IMR-90 (cell line): ENCODE measurements around the gene DIP2A. TPM values are rescaled to one million over a fixed set of nuclear protein-coding genes. Genes with fewer than 3 reads are reported as not detected.

Experiments
- ATAC-seq: fragments of 200-7000 bp; cut with Tn5 transposase; 2 replicates; pipeline ENCODE4 v1.9.1; 2020; ENCODE audit warnings: low read depth, mild to moderate bottlenecking, moderate library complexity
- BruUV-seq: library from RNA; stranded (reverse); fragments of 400-500 nt; replicated peaks from 2 replicates; lab custom pipeline; 2021; lab: Mats Ljungman, UMichigan
- CTCF ChIA-PET: fragments of 300-600 bp; formaldehyde crosslinking; extraction: SDS; loops from one replicate; lab custom pipeline; 2021; ENCODE audit warnings: antibody characterized with exemption; lab: Yijun Ruan, JAX
- POLR2A ChIA-PET: fragments of 300-600 bp; sonication (Branson Sonifier 250); formaldehyde crosslinking; loops from one replicate; lab custom pipeline; 2022; ENCODE audit warnings: antibody characterized with exemption; ENCODE audit not compliant: unreplicated experiment; lab: Charles Lee
- DNase-seq: peaks from one replicate; pipeline ENCODE4 v3.0.0; 2013
- H2AFZ ChIP-seq: replicated peaks from 2 replicates; pipeline ENCODE3; 2013; ENCODE audit warnings: low read length, mild to moderate bottlenecking; ENCODE audit not compliant: poor library complexity
- H2AK5ac ChIP-seq: 2 replicates; pipeline ENCODE4 v1.6.1; 2013; ENCODE audit warnings: low read depth, low read length, inconsistent platforms
- H2AK9ac ChIP-seq: replicated peaks from 2 replicates; pipeline ENCODE3; 2013; ENCODE audit warnings: mild to moderate bottlenecking, low read depth, low read length, moderate library complexity; ENCODE audit not compliant: poor library complexity
- H2BK120ac ChIP-seq: 2 replicates; pipeline ENCODE4 v1.6.1; 2013; ENCODE audit warnings: low read depth, low read length, inconsistent platforms
- H2BK15ac ChIP-seq: 3 replicates; pipeline ENCODE4 v1.6.1; 2013; ENCODE audit warnings: low read depth, low read length, inconsistent platforms
- H2BK20ac ChIP-seq: 2 replicates; pipeline ENCODE4 v1.6.1; 2013; ENCODE audit warnings: low read depth, mild to moderate bottlenecking, inconsistent platforms, low read length, moderate library complexity
- H2BK5ac ChIP-seq: 2 replicates; pipeline ENCODE4 v1.6.1; 2013; ENCODE audit warnings: mild to moderate bottlenecking, low read depth, low read length, inconsistent platforms; ENCODE audit not compliant: poor library complexity, severe bottlenecking
- H3K14ac ChIP-seq: replicated peaks from 2 replicates; pipeline ENCODE4 v1.6.1; 2013; ENCODE audit warnings: low read depth, low read length, inconsistent platforms
- H3K18ac ChIP-seq: 2 replicates; pipeline ENCODE4 v1.6.1; 2013; ENCODE audit warnings: low read depth, low read length, control low read depth
- H3K23ac ChIP-seq: 2 replicates; pipeline ENCODE4 v1.6.1; 2013; ENCODE audit warnings: low read depth, low read length, inconsistent platforms
- H3K27ac ChIP-seq: 2 replicates; pipeline ENCODE4 v1.5.1; 2013; ENCODE audit warnings: mild to moderate bottlenecking, control low read depth, low read length; ENCODE audit not compliant: insufficient read depth
- H3K27me3 ChIP-seq: 2 replicates; pipeline ENCODE4 v1.6.1; 2013; ENCODE audit warnings: low read length; ENCODE audit not compliant: control insufficient read depth, insufficient read depth
- H3K36me3 ChIP-seq: 2 replicates; pipeline ENCODE4 v1.6.1; 2013; ENCODE audit warnings: low read length, mixed read lengths; ENCODE audit not compliant: control insufficient read depth, insufficient read depth
- H3K4ac ChIP-seq: 2 replicates; pipeline ENCODE4 v1.6.1; 2013; ENCODE audit warnings: low read depth, low read length, inconsistent platforms
- H3K4me1 ChIP-seq: 2 replicates; pipeline ENCODE4 v1.6.1; 2013; ENCODE audit warnings: low read length, mixed read lengths; ENCODE audit not compliant: control insufficient read depth, insufficient read depth
- H3K4me2 ChIP-seq: 2 replicates; pipeline ENCODE4 v1.6.1; 2013; ENCODE audit warnings: low read depth, mild to moderate bottlenecking, control low read depth, low read length, moderate library complexity
- H3K4me3 ChIP-seq: 2 replicates; pipeline ENCODE4 v1.5.1; 2013; ENCODE audit warnings: low read depth, mild to moderate bottlenecking, control low read depth, low read length, moderate library complexity; ENCODE audit not compliant: insufficient read depth
- H3K56ac ChIP-seq: 2 replicates; pipeline ENCODE4 v1.6.1; 2013; ENCODE audit warnings: low read length, inconsistent platforms; ENCODE audit not compliant: insufficient read depth; ENCODE audit errors: extremely low read depth
- H3K79me1 ChIP-seq, 2 experiments: 2 replicates each; pipeline ENCODE4 v1.6.1; 2013; ENCODE audit warnings: low read length in 2 of 2, inconsistent platforms in 1 of 2, low read depth in 1 of 2
- H3K9ac ChIP-seq: 2 replicates; pipeline ENCODE4 v1.6.1; 2013; ENCODE audit warnings: low read depth, low read length, control low read depth
- H3K9me1 ChIP-seq: 2 replicates; pipeline ENCODE4 v1.6.1; 2013; ENCODE audit warnings: low read length, inconsistent platforms; ENCODE audit not compliant: insufficient read depth
- H3K9me3 ChIP-seq: 2 replicates; pipeline ENCODE4 v1.6.1; 2013; ENCODE audit warnings: low read length; ENCODE audit not compliant: control insufficient read depth, insufficient read depth
- H4K20me1 ChIP-seq: 2 replicates; pipeline ENCODE4 v1.6.1; 2013; ENCODE audit warnings: low read length, inconsistent platforms; ENCODE audit not compliant: insufficient read depth
- H4K5ac ChIP-seq: 2 replicates; pipeline ENCODE4 v1.6.1; 2013; ENCODE audit warnings: mild to moderate bottlenecking, low read depth, low read length, control low read depth
- H4K8ac ChIP-seq, 2 experiments: 2 replicates each; pipeline ENCODE4 v1.6.1; 2013; ENCODE audit warnings: low read depth in 2 of 2, low read length in 2 of 2, control low read depth in 1 of 2, inconsistent platforms in 1 of 2
- H4K91ac ChIP-seq: 2 replicates; pipeline ENCODE4 v1.6.1; 2013; ENCODE audit warnings: low read depth, low read length, inconsistent platforms; ENCODE audit not compliant: insufficient read depth
- BHLHE40 ChIP-seq: fragments of 150-350 bp; IDR thresholded peaks from 2 replicates; pipeline ENCODE4 v1.6.1; 2016; ENCODE audit warnings: mild to moderate bottlenecking, low read depth, low read length
- CEBPB ChIP-seq: IDR thresholded peaks from 2 replicates; pipeline ENCODE4 v1.6.1; 2012; ENCODE audit warnings: low read depth, low read length, improper control_type of control experiment
- CHD1 ChIP-seq: IDR thresholded peaks from 2 replicates; pipeline ENCODE4 v1.6.1; 2012; ENCODE audit warnings: low read depth, low read length, improper control_type of control experiment
- ELK1 ChIP-seq: fragments of 150-350 bp; IDR thresholded peaks from 2 replicates; pipeline ENCODE4 v1.6.1; 2016; ENCODE audit warnings: low read depth, mild to moderate bottlenecking, low read length, moderate library complexity, borderline replicate concordance
- MAZ ChIP-seq: IDR thresholded peaks from 2 replicates; pipeline ENCODE4 v1.6.1; 2012; ENCODE audit warnings: low read depth, mild to moderate bottlenecking, low read length, improper control_type of control experiment, moderate library complexity, borderline replicate concordance
- POLR2A ChIP-seq: IDR thresholded peaks from 2 replicates; pipeline ENCODE4 v1.6.1; 2012; ENCODE audit warnings: mild to moderate bottlenecking, low read depth, low read length
- RAD21 ChIP-seq: IDR thresholded peaks from 2 replicates; pipeline ENCODE4 v1.6.1; 2012; ENCODE audit warnings: low read length, improper control_type of control experiment
- RFX5 ChIP-seq: IDR thresholded peaks from 2 replicates; pipeline ENCODE4 v1.8.0; 2012; ENCODE audit warnings: low read depth, mild to moderate bottlenecking, low read length, moderate library complexity
- USF2 ChIP-seq: fragments of 150-350 bp; IDR thresholded peaks from 2 replicates; pipeline ENCODE4 v1.6.1; 2017; ENCODE audit warnings: mild to moderate bottlenecking, antibody characterized with exemption, low read length, low read depth
- WGBS, 2 experiments: methylation state at CpG; one replicate each; pipeline versions ENCODE4 v1.1.5 to v1.1.7; 2013; ENCODE audit warnings: missing lambda C conversion rate in 2 of 2; ENCODE audit not compliant: insufficient read length in 1 of 2; ENCODE audit errors: extremely low coverage in 2 of 2; 5-methylcytosine and 5-hydroxymethylcytosine counted together
- dilution Hi-C: fragments of 300-500 bp; cut with HindIII; formaldehyde crosslinking; loops from one replicate; pipeline ENCODE4 v1.14.3; 2018; ENCODE audit warnings: low sequenced_read_pairs; ENCODE audit not compliant: unreplicated experiment
- in situ Hi-C: fragments of 300-500 bp; cut with MboI; formaldehyde crosslinking; loops from 3 replicates; pipeline ENCODE4 v1.14.3; 2019; ENCODE audit warnings: low sequenced_read_pairs, inconsistent platforms, mixed read lengths
- intact Hi-C: fragments of 100-400 bp; cut with micrococcal nuclease; formaldehyde crosslinking; loops from 2 replicates; pipeline ENCODE4 v1.10.0; 2022
- polyA plus RNA-seq, 3 experiments: library from polyadenylated mRNA; depleted of rRNA; stranded (reverse); fragments of >200 nt; gene quantifications; 2 replicates each; pipeline ENCODE4 v1.2.3, GENCODE V29; 2012; ENCODE audit warnings: low replicate concordance in 1 of 3
- total RNA-seq: library from RNA; depleted of rRNA; stranded (reverse); fragments of >200 nt; gene quantifications from 2 replicates; pipeline ENCODE4 v1.2.3, GENCODE V29; 2012

Gene DIP2A
- total and polyA plus RNA-seq, 2 of the 4 experiments (the other 2 are of a cell fraction) = 17.9 to 24.3 TPM

GRCh38 chr21:46471514-46471913, 12.8 kb downstream of the DIP2A start:
- no peak overlapping the region for H3K23ac ChIP-seq
- no peak overlapping the region for H3K9ac ChIP-seq
- H2AK9ac ChIP-seq = no peak overlapping the region
- peaks cover 18% of the 10 kb centered on the region for H4K20me1 ChIP-seq
- H3K56ac ChIP-seq = no peak overlapping the region
- H3K14ac ChIP-seq = no peak overlapping the region
- H3K4me3 ChIP-seq = no peak overlapping the region
- no peak overlapping the region for H2BK20ac ChIP-seq
- peaks cover 4% of the 10 kb centered on the region; the same call in 1 of the 2 replicates for H3K4me1 ChIP-seq
- H3K18ac ChIP-seq = no peak overlapping the region
- H4K91ac ChIP-seq = no peak overlapping the region
- peaks cover 3% of the 10 kb centered on the region; the same call in 1 of the 2 replicates for H3K36me3 ChIP-seq
- ATAC-seq (no peak), DNase-seq (no peak)
- peaks cover 31 to 64% of the 10 kb centered on the region in 2 experiments for H3K79me1 ChIP-seq
- H2BK15ac ChIP-seq = no peak overlapping the region
- H2AFZ ChIP-seq = no peak overlapping the region
- no TSS peak for BruUV-seq
- peaks cover 13% of the 10 kb centered on the region for H3K9me1 ChIP-seq
- H3K27ac ChIP-seq = no peak overlapping the region
- ChIA-PET CTCF (no interaction called here), POLR2A (interaction anchor here (0.6 kb wide), 1 partner anchor 1188 kb away, joined by 3 read pairs; no protein-coding TSS in a partner anchor)
- no peak for TF ChIP-seq RAD21
- TF ChIP-seq ELK1 = no peak
- no peak for TF ChIP-seq CEBPB
- TF ChIP-seq CHD1 = no peak
- no peak for TF ChIP-seq POLR2A
- TF ChIP-seq MAZ = no peak
- TF ChIP-seq USF2 = no peak
- TF ChIP-seq BHLHE40 = no peak
- no peak for TF ChIP-seq RFX5
- H3K4ac ChIP-seq = no peak overlapping the region
- no peak overlapping the region for H2BK120ac ChIP-seq
- no peak overlapping the region for H3K4me2 ChIP-seq
- no peaks in the 10 kb centered on the region for H3K27me3 ChIP-seq
- intact Hi-C loops (no loop called here), dilution Hi-C loops (no loop called here), in situ Hi-C loops (no loop called here)
- no CpG with 5 or more reads among the region's 1 CpG for WGBS, 2 experiments
- H2BK5ac ChIP-seq = no peak overlapping the region
- H4K8ac ChIP-seq = no peak overlapping the region
- H3K9me3 ChIP-seq = no peaks in the 10 kb centered on the region
- H2AK5ac ChIP-seq = no peak overlapping the region
- no peak overlapping the region for H4K5ac ChIP-seq
